Thyroid gland (tissue), 4 donors: ENCODE measurements around the gene PCLAF.

ENCODE experiments used
- POLR2A ChIP-seq, 2 donors: fragments of 450-650 bp; IDR thresholded peaks; one replicate each; pipeline ENCODE4 v1.6.1; 2017; ENCODE audit warnings: antibody characterized with exemption in 2 of 2, mild to moderate bottlenecking in 2 of 2, moderate library complexity in 1 of 2
- TF ChIP-seq, protein P1 (sequence below), 6 experiments: fragments of 200-600 bp in 3 of 6; fragments of 450-650 bp in 3 of 6; sonication (generic) in 3 of 6; IDR thresholded peaks; one replicate each; pipeline ENCODE4 v1.5.1; 2016 to 2019; ENCODE audit warnings: antibody characterized with exemption in 6 of 6, mild to moderate bottlenecking in 2 of 6, inconsistent platforms in 1 of 6, moderate library complexity in 1 of 6

DNA sequence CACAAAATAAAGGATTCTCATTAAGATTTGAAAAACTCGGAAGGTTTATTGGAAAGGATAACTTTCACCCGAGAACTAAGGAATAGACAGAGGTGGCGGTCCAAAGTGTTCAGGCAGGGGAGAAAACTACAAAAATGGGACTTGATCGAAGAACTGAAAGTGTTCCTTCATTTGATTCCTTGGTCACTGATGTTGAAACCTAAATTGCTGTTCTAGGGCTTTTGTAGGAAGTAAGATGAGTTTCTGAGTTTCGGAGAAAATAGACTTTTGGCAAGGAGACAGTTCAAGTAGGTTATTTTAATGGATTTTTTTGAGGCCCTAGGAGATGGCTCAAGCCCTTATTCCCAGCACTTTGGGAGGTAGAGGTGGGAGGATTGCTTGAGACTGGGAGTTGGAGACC lies 7.8 kb upstream of the PCLAF start:
- TF ChIP-seq, protein P1, sequence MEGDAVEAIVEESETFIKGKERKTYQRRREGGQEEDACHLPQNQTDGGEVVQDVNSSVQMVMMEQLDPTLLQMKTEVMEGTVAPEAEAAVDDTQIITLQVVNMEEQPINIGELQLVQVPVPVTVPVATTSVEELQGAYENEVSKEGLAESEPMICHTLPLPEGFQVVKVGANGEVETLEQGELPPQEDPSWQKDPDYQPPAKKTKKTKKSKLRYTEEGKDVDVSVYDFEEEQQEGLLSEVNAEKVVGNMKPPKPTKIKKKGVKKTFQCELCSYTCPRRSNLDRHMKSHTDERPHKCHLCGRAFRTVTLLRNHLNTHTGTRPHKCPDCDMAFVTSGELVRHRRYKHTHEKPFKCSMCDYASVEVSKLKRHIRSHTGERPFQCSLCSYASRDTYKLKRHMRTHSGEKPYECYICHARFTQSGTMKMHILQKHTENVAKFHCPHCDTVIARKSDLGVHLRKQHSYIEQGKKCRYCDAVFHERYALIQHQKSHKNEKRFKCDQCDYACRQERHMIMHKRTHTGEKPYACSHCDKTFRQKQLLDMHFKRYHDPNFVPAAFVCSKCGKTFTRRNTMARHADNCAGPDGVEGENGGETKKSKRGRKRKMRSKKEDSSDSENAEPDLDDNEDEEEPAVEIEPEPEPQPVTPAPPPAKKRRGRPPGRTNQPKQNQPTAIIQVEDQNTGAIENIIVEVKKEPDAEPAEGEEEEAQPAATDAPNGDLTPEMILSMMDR (IDR thresholded peaks at IDR 0.05) = no peak
- TF ChIP-seq POLR2A (IDR thresholded peaks at IDR 0.05) = no peak
